Right kidney (tissue), 1 donor: ENCODE data around the gene SLC27A3.
"Not testable (repeated sequence)": the region's sequence is repeated elsewhere in the genome, so short reads cannot be mapped to it uniquely, and the experiment has no call there.

ENCODE experiments used
- DNase-seq: peaks from one replicate; pipeline ENCODE4 v3.0.0-alpha.2; 2016

SLC27A3 gene

GRCh38 chr1:153760440-153760839, 14.8 kb upstream of the SLC27A3 start:
- no peak for DNase-seq

- DNase-seq = no peak
These were observed 11.6 kb upstream of the SLC27A3 start for GRCh38 chr1:153763365-153764225.

GRCh38 chr1:153764310-153764709, 10.9 kb upstream of the SLC27A3 start:
- DNase-seq = no peak

GRCh38 chr1:153766663-153767062, 8.5 kb upstream of the SLC27A3 start:
- not testable (repeated sequence) for DNase-seq

- DNase-seq = no peak
These were observed 7.7 kb upstream of the SLC27A3 start for GRCh38 chr1:153767519-153767918.

GRCh38 chr1:153768316-153769181, 6.7 kb upstream of the SLC27A3 start:
- no peak for DNase-seq

GRCh38 chr1:153769221-153769620, 6.0 kb upstream of the SLC27A3 start:
- DNase-seq = no peak

GRCh38 chr1:153770797-153771196, 4.4 kb upstream of the SLC27A3 start:
- DNase-seq = no peak

- DNase-seq = no peak
These were observed 3.9 kb upstream of the SLC27A3 start for GRCh38 chr1:153771261-153771660.

GRCh38 chr1:153771841-153772593, 3.2 kb upstream of the SLC27A3 start:
- peak; percentile 50 for DNase-seq

GRCh38 chr1:153773096-153773921, 1.9 kb upstream of the SLC27A3 start:
- no peak for DNase-seq

GRCh38 chr1:153774026-153774595, 1.1 kb upstream of the SLC27A3 start:
- no peak for DNase-seq

GRCh38 chr1:153775458-153776327, 486 bp downstream of the SLC27A3 start:
- peak; percentile 90 for DNase-seq

GRCh38 chr1:153776352-153776751, 1.1 kb downstream of the SLC27A3 start:
- no peak for DNase-seq

GRCh38 chr1:153776845-153777370, 1.7 kb downstream of the SLC27A3 start:
- no peak for DNase-seq

- DNase-seq = no peak
These were observed 2.4 kb downstream of the SLC27A3 start for GRCh38 chr1:153777648-153778047.

- DNase-seq = no peak
These were observed 3.0 kb downstream of the SLC27A3 start for GRCh38 chr1:153778051-153778823.

- DNase-seq = no peak
These were observed 3.8 kb downstream of the SLC27A3 start for GRCh38 chr1:153778824-153779519.
